HG02759 (cell line): ENCODE results near the gene PTOV1.

Experiments
- ATAC-seq: cut with Tn5 transposase; IDR thresholded peaks from one replicate; pipeline ENCODE4 v1.9.1; 2021; ENCODE audit warnings: mild to moderate bottlenecking, moderate library complexity; ENCODE audit not compliant: unreplicated experiment

PTOV1 gene

DNA sequence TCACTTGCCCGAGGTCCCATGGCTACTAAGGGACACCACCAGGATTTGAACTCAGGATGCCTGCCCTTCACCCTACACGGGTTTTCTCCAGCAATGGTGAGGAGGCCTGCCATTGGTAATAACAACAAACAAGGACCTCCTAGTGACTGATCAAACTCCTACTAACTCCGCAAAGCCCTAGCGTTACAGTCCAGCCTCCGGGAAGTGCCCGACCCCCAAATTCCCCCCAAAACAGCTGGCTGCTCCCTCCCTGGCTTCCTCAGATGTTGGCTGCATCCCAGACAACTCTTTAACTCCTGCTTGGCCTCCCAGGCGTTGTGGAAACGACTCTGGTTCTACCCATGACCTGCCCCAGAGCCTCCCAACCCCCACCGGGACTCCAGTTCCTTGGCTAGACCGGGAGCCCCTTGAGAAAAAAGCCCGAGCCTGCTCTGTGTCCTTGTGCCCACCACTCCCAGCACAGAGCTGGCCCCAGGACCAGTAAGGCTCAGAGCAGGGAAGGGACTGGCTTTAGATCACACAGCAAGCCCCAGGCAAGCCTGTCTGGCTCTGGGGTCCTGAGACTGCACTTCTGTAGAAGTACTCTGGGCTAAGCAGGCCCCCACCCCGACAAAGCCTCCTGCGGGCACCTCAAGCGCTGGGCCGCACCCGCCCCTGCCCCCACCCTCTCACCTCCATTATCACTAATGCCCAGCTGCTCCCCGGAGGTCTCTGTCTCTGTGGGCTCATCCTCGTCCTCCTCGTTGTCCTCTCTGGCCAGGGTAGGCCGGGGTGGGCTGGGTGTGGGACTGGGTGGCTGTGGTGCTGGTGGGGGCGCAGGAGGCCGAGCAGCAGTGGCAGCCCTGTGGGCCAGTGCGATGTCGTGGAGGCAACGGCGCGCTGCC is 21.5 kb downstream of the PTOV1 start:
- ATAC-seq = no peak

DNA sequence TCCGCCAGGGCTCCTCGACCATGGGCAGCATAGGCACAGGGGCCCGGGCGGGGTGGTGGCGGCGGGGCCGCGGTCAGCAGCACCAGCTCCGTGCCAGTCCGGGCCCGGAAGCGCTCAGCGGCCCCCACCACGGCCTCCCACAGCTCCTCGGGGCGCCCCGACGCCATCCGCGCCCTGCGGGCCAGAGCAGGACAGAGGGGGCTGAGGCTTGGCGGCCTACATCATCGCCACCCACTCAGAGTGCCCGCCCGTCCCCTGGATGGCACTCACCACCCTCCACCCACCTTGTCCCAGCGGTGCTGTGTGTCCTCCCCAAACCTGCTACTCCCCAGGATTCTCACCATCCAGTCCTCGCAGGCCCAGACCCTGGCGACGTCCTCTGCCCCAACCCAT is 22.2 kb downstream of the PTOV1 start:
- no peak for ATAC-seq

DNA sequence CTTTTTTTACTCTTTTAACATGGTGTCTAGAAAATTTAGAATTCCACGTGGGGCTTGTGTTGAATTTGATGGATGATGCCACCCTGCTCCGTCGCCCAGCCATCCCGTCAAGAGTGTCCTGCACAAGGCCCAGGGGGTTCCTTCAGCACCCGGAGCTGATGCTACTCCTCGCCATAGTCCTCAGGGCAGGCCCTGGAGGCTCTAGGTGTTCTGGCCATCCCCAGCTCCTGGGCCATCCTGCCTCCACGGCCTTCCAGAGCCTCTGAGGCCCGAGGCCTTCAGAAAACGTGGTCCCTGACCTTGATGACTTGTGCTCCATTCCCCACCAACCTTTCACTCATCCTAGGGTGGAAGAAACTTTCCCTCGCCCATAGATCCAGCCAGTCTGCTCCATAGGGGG is 22.9 kb downstream of the PTOV1 start:
- no peak for ATAC-seq

DNA sequence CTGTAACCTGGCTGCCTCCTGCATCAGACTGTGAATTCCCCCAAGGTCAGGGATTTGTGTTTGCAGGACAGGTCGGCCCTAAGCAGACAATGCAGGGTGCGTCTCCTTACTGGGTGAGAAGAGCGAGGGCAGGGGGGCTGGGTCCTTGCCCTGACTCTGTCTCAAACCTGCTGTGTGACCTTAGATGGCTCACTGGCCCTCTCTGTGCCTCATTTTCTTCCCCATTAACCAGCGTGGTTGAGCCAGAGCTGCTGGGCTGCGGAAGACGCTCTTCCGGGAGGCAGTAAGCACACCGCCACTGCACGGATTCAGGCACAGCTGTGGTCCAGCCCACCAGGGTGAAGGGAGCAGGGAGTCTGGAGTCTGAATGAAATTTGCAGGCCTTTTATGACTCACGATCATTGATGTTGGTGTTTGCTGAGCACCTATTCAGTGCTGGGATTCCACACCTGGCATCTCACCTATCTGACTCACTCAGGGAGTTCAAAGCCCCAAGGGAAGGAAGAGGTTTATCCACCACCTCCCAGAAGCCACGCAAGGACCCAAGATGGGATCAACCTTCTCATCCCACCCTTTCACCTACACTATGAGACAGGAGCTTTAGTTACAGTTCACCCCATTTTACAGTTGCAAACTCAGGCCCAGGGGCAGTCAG is 23.7 kb downstream of the PTOV1 start:
- ATAC-seq = no peak

DNA sequence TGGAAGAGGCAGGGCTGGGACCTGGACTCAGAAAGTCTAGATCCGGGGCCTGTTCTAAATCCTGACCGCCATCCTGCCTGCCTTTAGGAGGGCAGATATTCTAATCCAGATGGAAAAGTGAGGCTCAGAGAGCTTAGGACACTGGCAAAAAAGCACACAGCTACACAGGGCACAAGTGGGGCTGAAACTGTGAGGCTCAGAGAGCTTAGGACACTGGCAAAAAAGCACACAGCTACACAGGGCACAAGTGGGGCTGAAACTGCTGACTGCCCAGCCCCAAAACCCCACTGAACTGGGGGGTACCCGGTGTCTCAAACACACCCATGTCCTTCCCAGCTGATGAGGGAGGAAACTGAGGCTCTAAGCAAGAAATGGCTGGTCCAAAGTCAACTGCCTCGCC is 24.2 kb downstream of the PTOV1 start:
- no peak for ATAC-seq

DNA sequence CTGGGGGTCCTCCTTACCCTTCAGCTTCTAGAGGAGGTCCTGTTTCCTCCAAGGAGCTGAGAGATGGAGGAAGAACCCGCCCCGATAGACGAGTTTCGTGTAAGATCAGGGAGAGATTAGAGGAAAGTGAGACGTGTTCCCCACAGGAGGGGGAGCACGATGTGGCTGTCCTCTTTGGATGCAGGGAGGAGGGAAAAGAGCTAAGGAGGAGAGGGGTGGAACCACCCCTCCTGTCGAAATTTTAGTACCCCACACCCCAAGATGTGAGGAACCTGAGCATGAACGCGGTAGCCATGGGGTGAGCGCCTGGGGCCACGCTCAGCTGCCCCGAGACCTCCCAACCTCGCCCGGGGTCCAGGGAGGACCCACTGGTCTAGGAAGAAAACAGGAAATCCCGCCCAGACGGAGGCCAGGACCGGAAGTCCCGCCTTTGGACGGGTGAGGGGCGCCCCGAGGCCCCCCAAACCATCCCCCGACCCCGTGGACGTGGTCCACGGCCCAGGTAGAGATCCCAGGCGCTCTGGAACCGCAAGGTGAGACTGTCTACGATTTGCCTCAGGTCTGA is 25.0 kb downstream of the PTOV1 start:
- no peak for ATAC-seq

DNA sequence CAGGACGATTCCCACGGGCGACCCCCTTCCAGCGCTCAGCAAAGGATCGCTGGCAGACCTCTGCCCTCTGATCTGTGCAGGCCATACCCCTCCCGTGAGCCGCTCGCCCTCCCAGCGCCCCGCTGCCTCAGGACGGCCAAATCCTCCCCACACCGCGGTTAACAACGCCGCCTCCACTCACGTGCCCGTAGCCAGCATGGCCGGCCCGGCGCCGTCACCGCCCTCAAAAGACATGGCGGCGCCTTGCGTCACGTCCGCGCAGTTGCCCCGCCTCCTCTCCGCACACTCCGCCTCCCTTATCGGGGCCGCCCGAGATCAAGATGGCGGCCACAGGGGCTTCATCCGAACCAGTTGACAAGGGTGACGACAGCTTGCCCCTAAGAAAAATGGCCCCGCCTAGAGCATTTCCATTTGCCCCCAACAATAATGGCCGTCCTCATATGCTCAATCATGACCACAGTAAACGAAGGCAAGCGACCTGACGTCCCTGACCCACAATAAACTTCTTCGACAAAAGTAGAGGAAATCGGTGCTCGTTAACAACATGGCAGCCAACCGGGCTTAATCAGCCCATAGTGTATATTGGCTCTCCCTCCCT is 25.6 kb downstream of the PTOV1 start:
- peak; percentile 48 for ATAC-seq

DNA sequence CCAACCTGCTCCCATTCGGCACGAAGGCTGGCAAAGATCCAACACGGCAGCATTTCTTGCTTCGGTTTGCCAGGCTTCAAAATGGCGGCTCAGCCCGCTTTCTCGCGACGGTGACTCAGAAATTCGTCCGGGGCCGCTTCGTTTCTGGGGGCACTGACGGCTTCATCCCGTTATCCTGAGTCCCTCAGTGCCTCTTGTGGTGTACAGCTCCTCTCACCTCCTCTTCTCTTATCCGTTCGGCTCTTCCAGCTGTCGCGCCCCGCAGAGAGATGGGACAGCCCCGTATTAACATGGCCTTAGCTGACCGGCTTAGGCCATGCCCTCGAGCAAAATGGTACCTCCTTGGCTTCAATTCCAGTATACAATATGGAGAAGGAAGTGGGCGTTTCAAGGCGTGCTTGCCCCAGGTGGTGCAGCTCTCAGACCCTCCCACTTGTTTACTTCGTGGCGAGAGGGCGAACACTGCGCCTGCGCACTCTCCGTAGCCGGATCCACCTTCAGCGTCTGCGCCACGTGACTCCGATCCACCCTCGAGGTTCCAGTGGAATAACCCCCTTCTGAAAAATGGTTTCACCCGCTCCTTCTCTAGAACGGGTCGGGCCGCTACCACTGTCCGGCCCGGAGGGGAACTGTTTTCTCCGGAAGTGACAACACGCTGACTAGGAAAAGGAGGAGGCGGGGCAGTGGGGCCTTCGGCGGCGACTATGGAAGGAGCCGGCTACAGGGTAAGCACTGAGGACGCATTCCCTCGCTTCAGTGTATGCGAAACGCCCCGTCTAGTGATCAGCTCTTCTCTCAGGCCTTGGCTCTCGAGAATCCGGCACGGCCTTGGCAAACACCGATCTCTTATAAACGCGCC is 26.3 kb downstream of the PTOV1 start, which contains the start of the genes AKT1S1 and TBC1D17:
AKT1S1 (minus strand) TSS at position 336 of the 859 bp plus-strand sequence. CDS start 4,060 bp downstream, outside the sequence.
TBC1D17 (plus strand) TSS at position 683 of the 859 bp plus-strand sequence; CDS start at position 705, 22 bp downstream.
- peak; percentile 63 for ATAC-seq

DNA sequence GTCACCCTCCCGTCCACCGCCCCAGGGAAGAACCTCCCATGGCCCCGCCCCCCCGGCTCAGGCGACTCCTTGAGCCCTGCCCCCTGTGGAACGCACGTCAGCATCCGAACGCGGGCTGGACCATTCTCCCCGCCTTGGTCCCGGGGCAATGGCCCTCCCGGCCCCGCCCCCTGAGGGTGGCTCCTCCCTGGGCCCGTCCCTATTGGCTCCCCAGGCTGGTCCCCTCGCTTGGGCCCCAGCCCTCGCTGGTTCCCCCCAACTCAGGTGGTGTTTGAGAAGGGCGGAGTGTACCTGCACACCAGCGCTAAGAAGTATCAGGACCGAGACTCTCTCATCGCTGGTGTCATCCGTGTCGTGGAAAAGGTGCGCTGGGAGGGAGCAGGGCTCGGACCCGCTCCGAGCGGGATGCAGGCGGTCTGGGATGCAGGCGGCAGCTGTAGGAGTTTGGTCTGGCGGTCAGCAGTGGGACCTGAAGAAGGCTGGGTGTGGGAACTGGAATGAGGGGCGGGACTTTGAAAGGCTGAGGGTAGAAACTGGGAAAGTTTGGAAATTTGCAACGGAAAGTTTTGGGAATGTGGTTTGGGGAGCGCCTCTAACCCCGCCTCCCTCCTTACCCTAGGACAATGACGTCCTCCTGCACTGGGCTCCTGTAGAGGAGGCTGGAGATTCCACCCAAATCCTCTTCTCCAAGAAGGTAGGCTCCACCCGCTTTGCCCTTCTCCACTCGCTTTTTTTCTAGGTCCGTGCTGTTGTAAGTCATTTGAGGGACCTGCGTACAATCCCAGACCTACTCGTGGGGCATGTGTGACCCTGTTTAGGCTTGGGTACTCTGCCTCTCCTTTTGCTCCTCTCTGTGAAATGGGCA is 27.2 kb downstream of the PTOV1 start:
- ATAC-seq = peak; percentile 52

DNA sequence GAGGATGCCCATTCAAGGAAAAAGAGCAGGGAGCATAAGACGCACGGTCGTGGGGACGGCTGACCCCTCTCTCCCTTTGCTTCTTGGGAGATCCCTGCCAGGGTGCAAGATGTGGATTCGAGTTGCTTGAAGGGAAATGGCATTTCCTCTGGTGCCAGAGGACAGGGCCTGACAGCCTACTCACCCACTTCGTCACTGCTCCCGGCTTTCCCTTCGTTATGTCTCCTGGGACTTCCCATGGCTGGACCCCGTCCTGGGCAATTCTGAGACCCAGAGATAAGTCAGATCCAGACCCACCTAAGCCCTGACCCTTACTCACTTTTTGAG is 27.7 kb downstream of the PTOV1 start:
- ATAC-seq = no peak

DNA sequence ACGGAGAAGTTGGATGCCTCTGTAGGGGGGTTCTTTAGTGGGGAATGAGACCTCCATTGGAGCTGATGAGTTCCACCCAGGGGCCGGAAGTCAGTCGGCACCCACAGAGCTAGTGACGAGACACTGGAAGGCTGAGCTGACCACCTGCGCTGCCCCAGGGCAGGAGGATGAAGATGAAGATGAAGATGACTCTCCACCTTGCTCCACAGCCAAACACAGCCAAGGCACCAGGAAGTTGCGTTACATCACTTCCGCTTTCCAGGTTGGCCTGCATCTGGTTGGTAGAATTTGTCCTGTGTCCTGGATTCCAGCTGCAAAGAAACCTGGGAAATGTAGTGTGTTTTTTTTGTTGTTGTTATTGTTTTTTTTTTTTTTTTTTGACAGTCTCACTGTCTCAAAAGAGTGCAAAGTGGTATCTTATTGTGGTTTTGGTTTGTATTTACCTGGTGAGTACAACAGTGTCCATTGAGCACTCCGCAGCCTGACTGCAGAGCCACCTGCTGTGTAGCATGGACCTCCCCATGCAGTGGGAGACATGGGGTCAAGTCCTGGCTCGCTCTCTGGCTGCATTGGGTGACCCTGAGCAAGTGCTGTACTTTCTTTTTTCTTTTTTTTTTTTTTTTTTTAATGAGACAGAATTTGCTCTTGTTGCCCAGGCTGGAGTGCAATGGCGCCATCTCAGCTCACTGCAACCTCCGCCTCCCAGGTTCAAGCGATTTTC is 28.4 kb downstream of the PTOV1 start:
- no peak for ATAC-seq

DNA sequence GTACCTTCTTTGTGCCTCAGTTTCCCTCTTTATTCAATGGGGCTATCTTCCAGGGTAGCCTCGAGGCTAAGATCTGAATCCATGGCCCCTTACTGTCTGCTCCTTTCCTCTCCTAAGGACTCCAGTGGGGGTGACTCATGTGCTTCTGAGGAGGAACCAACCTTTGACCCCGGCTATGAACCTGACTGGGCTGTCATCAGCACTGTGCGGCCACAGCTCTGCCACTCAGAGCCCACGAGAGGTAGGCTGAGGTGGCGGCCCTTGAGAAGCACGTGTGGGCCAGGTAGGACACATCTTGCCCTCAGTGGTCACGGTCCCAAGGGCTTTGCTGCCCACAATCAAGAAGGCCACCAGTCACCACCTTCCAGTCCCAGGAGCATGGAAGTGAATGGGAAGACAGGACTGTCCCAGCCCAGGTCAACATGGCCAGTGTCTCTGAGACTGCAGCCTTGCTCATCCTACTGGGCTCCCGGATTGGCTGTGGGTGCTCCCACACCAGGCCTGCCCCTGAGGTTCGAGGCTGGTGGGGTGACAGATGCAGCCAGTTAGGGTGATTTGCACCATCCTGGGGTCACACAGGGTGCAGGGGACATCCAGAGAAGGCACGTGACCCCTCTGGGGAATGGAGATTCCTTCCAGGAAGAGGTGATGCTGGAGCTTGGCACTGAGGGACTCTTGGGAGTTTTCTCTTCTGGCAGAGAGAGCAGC is 29.4 kb downstream of the PTOV1 start:
- ATAC-seq = no peak

DNA sequence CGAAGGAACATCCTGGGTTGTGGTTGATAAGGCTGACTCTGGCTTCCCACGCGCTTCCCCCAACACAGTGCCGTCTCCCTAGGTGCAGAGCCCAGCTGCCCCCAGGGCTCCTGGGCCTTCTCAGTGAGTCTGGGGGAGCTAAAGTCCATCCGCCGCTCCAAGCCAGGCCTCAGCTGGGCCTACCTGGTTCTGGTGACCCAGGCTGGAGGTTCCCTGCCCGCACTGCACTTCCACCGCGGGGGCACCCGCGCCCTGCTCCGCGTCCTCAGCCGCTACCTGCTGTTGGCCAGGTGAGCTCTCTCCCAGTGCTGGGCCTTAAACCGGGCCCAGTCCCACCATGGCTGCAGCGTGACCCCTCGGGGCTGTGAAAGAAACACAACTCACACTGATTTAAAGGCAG is 30.2 kb downstream of the PTOV1 start:
- ATAC-seq = no peak

DNA sequence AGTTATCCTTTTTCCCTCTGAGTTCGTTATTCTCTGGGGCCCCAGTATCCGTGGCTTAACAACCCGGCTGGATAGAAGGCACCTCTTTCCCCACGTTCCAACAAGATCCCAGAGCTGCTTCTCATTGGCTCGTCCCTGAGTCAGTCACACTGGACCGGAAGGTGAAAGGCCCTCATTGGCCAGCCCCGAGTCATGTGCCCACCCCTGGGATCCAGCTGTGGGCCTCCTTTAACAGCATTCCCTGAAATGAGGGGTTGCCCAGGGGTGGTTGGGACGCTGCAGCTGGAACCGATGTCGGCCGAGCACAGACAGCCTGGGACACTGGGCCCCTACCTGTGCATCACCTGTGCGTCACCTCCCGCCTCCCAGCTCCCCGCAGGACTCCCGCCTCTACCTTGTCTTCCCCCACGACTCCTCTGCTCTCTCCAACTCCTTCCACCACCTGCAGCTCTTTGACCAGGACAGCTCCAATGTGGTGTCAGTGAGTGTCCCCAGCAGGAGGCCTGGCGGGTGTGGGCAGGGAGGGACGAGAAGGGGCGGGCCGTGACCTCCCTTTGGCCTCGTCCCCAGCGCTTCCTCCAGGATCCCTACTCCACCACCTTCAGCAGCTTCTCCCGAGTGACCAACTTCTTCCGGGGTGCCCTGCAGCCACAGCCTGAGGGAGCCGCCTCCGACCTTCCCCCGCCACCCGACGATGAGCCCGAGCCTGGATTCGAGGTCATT is 30.9 kb downstream of the PTOV1 start:
- ATAC-seq = no peak

DNA sequence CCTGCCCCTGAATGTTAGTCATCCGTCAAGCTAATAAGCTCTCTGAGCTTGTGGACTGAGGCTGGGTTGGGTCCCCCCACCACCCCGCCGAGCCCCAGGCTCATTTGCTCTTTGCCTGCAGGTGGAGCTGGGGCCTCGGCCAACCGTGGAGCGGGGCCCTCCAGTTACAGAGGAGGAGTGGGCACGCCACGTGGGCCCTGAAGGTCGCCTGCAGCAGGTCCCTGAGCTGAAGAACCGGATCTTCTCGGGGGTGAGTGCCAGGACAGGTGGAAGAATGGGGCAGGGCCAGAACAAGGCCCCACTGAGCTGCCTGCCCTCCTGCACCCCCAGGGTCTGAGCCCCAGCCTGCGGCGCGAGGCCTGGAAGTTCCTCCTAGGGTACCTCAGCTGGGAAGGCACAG is 31.7 kb downstream of the PTOV1 start:
- ATAC-seq = no peak

DNA sequence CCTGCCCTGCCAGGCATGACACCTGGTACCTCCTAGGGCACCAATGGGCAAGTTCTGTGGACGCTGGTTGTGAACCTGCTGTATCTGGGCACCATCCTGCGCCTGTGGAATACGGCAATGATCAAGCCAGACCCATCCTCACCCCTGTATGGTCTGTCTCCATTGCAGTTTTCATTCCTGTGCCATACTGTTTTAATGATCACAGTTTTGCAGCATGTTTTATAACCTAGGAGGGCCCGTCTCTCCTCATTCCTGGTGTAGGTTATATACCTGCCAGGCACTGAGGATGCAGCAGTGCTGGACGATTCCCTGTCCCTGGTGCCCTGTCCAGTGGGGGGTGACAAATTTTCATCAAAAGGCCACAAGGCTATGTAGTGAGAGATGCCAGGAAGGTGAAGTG is 32.1 kb downstream of the PTOV1 start:
- ATAC-seq = no peak

DNA sequence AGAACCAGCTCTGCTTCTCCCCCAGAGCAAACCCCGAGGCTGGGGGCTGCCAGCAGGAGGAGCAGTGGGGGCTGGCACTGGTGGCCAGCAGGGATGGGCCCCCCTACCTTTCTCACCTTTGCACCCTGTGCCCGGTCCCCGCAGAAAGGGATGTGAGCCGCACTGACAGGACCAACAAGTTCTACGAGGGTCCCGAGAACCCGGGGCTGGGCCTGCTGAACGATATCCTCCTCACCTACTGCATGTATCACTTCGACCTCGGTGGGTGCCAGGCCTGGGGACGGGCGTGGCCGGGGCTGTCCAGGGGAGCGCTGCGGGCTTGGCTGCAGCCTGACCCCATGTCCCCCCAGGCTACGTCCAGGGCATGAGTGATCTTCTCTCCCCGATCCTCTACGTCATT is 33.1 kb downstream of the PTOV1 start:
- no peak for ATAC-seq

DNA sequence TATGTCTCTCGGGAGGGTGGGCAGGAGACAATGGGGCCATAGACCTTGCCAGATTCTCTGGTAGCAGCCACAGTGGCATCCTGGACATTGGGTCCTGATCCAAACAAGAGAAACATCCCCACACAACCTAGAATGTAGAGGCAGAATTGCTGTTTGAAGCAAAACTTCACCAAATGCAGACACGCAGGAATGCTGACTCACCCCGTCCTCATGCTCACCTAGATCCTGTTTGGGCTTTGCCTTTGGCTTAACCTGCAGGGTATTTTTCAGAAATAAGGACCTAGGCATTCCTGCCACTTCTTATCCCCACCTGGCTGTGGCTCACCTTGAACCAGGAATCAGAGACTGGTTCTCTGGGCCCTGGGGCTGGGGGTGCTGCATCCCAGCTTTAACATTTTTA is 33.8 kb downstream of the PTOV1 start:
- no peak for ATAC-seq
